ENCODE measurements around the gene SH3TC1.

Gene SH3TC1

DNA sequence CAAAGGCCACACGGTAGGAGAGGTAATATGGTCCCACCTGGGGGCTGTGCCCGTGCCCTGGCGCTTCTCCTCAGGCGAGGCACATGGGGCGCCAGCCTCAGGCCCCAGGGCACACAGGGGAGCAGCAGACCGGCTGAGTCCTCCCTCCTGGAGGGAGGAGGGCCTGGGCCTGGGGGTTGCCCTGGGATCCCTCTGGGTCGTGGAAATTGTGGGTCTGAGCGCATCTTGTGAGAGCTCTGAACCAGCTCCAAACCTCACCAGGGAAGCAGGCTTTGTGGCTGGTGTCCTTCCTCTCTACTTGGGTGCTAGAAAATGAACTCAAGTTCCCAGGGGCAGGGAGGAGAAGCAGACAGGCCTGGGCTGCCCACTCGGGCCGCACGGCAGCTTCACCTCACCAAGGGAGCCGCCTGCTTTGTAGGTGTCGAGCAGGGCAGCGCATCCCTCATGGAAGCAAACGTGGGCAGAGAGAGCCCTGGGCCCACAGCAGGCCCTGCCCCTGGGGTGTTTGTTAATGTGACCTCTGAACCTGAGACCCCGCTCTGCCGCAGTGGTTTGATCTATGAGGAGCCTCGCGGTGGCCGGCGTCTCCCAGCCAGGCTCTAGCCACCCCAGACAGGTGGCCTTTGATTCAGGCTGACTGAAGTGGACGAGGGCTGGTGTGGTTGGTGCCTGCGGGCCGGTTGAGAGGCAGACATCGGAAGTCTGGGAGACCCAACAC is 81.2 kb downstream of the SH3TC1 start:
- no peak for DNase-seq

DNA sequence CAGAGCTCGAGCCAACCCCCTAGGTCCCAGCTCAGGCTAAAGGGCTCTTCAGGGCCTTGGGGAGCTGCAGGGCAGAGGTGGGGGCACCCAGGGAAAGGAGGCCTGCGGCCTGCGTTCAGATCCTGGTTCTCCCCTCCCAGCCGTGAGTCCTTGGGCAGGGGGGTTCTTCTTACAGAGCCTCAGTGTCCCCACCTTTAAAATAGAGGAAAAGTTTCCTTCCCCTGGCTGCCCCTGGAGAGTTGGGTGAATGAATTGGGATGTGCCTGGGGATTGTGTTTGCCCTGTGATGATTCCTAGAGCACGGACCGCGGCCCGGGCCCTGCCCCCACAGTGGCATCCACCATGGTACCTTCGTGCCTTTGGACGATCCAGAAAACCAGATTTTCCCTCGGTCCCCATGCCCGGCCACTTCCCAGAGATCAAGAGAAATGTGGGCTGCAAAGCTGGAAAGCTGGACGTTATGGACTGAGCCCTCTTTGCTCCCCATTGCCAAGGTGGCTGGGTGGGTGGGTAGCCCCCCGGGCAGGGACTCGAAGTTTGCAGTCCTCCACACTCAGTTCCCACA is 81.9 kb downstream of the SH3TC1 start:
- no peak for DNase-seq

DNA sequence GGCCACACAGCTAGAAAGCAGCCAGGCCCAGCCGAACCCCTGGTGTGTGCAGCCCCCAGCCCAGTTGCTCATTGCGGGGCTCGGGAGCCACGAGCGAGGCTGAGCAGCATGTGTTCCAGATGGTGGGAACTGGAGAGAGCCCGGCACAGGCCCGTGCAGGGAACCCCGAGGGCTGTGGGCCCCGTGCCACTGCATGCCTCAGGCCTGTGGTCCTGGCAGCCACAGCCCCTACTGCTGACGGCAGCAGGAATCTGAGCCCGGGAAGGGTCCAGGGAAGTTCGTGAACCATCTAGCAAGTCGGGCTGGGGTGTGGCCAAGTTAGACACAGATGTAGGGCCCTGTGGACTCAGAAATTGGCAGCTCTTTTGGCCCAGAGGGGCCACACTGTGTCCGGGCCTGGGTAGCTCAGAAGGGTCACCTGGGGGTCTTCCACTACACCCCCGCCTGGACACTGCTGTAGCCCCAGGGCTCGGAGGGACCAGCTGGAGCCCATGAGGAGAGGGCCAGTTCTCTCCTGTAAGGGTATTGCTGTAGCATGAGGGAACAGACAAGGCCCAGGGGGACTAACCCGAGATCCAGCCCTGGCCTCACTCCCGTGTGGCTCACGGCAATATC is 82.5 kb downstream of the SH3TC1 start:
- no peak for DNase-seq

DNA sequence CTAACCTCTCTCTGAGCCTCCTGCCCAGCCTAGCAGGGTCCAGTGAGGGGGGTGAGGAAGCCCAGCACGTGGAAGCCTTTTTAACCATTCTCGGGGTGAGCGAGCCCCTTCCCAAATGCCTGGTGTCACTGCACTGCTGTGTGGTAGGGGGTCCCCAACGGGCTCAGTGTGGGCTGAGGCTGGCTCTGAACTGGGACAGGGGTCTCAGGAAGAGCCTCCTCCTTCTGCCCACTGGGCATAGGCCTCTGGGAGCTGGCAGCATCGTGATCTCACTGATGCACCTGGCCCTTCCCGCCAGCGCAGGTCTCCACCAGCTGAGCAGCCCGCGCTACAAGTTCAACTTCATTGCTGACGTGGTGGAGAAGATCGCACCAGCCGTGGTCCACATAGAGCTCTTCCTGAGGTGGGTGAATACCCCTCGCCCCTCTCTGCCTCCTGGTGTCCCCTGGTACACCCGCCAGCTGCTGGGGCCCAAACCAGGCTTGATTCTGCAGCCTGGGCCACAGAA is 83.1 kb downstream of the SH3TC1 start:
- no peak for DNase-seq

DNA sequence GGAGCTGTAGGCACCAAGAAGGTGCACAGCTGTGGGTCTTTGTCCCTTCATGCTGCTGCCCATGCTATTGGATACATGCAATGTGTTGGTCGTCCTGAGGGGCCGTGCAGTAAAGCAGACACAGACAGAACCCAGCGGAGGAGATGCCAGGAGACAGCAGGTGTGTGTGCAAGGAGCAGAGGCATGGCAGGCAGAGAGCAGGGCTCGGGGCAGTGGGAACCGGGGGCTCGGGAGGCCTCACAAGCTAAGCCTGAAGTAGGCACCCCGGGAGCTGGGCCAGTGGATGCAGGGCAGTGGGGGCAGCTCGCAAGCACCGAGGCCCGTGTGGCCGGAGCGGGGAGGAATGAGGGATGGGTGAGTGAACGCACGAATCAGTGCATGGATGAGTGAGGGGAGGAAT is 83.7 kb downstream of the SH3TC1 start:
- no peak for DNase-seq

DNA sequence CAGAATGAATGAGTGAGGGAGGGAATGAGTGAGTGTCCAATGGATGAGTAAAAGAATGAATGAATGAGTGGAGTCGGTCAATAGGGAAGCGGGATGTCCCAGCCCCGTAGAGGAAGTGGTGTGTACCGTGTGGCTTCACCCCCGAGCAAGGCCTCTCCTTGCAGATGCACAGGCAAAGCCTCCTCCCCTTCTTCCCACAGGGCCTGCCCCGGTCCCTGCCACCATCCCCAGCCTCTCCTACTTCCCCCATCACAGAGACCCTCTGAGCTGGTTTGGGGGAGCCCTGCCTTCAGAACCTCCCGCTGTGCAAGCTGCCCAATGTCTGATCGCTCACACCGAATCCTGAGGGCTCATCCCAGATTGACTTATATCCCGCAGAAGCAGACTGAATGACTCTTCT is 84.1 kb downstream of the SH3TC1 start:
- no peak for DNase-seq

DNA sequence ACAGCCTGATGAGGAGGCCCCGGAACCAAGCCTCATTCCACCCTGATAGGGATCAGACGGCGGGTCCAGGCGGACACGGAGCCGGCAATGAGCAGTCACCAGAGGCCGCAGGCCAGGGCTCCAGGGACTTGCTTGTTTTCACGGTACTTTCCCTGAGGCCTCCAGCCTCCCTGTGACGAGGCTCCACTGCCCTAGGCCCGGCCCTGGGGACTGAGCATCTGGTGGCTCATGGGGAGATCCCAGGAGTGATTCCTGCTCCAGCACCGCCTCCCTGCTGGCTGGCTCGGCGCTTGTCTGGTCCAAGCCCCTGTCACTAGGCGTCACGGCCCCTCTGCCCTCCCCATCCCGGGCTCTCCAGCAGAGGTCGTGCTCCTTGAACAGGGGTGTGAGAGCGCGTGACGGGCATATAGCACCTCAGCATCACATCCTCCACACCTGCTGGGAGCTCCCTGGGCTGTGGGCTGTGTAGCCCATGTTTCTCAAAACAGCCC is 84.6 kb downstream of the SH3TC1 start:
- DNase-seq: no peak

DNA sequence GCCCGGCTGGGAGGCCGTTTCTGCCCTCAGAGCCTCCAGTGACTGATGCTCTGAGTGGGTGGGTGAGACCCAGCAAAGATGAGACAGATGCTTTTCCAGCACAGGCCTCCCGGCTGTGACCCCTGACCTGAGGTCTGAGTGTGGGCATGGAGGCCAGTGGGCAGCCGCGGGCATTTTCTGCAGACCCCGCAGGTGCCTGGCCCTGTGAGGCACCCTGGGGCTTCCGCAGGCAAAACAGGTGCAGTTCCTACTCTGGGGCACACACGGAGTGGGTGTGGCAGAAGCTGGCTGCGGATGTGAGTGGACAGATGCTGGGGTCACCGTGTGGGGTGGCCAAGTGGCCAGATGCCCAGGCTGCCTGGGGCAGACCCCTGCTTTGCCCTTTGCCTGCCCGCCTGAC is 85.3 kb downstream of the SH3TC1 start:
- no peak for DNase-seq

DNA sequence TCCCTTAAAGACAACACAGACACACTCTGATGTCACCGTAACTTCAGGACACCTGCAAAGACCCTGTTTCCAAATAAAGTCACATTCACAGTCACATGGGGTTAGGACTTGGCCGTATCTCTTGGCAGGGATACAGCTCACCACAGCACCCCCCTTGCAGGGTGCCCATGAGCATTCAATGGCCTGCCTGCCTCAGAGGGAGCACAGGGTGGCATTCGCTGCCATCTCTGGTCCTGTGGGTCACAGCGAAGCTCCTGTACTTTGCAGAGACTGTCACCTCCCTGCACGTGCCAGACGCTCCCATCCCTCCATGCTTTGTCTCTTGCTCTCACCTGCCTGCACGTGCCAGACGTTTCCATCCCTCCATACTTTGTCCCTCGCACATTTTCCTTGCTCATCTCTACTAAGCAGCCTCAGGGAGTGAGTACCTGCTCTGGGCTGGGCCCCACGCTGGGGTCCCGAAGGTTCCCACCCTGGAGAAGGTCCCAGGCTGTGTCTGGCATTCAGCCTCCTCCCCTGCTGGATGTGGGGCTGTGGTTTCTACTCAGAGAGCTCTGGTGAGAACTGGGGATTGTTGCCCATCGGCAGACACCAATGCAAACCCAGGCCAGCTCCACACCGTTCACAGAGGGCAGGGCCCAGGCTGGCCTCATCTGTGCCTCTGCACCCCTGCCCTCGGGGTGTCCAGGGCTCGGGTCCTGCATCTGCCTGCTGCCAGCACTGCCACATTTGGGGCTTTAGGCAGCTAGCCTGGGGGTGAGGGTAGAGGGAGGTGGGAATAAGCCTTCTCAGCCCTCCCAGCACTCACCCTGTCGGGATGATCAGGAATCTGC is 86.3 kb downstream of the SH3TC1 start:
- no peak for DNase-seq

DNA sequence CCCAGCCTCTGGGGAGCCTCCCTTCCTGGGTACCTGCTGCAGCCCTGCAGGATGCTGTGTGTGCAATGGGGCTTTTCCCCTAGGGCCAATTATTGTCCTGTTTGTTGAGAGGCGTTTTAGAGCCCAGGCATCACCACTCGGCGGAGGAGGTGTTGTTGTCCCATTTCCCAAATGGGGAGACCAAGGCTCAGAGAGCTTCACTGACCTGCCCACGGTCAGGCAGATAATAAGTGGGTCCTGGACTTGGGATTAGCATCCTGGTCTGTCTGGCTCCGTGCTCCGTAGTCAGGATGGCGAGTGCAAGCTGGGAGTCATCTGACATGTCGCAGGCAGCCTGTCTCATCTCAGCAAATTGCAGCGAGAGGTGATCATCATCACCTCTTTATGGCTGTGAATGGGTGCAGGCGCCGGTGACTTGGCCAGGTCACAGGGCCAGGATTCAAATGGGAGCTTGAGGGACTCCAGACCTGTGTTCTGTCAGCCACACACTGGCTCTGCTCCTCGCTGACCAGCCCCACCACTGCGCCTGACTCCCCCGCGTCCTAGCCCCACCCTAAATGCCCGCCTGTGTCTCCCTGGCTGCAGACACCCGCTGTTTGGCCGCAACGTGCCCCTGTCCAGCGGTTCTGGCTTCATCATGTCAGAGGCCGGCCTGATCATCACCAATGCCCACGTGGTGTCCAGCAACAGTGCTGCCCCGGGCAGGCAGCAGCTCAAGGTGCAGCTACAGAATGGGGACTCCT is 87.1 kb downstream of the SH3TC1 start:
- no peak for DNase-seq

DNA sequence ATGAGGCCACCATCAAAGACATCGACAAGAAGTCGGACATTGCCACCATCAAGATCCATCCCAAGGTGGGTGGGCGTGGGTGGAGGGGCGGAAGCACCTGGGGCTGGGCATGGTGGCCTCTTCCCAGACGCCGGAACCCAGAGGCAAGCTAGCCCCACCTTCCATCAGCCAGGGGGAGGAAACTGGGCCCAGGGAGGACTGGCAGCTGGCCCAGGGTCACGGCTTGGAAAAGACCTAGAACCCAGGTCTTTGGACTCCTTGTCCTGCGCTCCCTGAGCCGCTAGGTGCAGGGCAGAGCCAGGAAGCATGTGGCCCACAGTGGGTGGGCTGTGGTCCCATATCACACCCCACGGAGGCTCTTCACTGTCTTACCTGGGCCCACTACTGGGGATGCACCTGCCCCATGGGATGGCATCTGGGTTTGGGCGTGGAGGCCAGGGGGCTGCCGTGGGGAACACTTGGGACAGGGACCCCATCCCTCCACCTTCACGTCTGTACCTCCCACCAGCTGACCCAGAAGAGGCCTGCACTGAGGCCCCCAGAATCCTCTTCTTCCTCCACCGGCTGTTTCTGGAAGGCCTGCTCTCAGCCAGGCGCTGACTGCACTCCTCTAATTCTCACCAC is 87.7 kb downstream of the SH3TC1 start:
- no peak for DNase-seq

DNA sequence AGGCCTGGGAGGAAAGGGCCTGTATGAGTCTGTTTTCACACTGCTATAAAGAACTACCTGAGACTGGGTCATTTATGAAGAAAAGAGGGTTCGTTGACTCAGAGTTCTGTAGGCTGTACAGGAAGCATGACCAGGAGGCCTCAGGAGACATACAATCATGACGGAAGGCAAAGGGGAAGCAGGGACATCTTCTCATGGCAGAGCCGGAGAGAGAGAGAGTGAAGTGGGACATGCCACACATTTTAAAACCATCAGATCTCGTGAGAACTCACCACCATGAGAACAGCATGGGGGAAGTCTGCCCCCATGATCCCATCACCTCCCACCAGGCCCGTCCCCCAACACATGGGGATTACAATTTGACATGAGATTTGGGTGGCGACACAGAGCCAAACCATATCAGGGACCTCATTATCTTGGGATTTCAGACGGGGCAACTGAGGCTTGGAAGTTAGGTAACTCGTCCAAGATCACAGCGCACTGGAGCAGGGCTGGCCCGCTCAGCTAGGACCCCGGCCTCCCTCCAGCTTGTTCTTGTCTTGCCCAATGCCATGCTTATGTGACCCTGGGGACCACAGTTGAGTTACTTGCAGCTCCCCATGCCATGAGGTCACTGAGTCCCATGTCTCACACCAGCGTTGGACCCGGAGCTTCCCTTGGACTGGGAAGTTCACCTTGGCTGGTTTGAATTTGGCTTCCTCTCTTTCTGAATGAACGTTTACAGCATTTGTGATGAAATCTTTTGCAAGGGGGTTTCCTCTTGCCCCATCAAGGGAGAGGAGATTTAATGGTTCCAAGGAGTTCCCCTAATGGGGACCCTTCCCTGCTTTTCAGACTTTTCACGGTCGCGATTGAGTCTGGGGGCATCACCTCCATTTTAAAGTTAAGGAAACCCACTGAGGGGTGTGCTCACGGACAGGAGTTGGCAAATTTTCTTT is 88.5 kb downstream of the SH3TC1 start:
- DNase-seq: no peak

DNA sequence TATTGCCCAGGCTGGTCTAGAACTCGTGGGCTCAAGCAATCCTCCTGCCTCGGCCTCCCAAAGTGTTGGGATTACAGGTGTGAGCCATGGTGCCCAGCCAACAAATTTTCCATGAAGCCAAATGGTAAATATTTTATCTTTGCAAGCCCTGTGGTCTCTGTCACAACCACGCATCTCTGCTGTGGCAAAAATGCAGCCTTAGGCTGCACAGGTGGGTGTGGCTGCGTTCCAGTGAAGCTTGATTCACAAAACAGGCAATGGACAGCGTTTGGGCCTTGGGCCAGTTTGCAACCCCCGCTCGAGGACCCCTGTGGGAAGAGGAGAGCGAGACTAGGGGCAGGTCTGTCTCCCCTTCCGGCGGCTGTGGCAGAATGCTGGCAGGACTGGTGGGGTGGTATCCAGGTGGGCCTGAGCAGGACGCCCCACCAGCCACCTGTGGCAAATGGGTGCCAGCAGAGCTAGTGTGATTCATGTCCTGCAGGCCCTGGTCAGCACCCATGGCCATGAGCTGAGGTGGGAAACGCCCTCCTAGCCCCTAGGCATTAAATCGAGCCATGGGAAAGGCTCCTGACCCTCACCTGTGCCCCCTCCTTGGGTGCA is 90.2 kb downstream of the SH3TC1 start:
- no peak for DNase-seq

DNA sequence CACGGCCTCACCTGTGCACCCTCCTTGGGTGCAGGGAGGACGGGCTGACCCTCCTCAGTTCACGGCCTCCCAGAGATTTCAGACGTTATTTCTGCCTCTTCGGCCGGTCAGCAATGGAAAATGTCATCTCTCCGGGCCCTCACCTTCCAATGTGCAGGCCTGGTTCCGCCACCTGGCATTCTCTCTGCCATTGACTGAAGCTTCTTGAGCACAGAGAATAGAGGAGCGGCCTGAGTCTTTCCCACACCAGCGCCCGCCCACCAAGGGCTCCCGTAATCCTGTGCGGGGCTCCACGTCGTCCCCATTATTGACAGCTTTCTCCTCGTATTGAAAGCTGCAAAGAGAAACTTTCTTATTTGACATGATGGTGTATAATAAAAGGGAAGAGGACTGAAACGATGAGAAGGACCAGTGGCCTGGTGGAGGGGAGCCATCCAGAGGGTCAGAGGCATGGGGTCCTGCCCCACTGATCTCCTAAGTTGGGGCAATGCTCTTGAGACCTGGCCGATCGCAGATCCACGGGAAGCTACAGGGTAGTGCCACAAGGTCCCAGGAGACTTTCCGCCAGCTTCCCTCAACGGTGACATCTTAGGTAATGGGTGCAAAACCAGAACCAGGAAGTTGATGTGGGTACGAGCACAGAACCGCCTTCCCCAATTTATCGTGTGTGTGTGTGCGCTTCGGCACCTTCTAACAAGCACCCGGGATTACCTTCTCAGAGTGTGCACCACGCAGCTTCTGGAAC is 91.0 kb downstream of the SH3TC1 start:
- no peak for DNase-seq

DNA sequence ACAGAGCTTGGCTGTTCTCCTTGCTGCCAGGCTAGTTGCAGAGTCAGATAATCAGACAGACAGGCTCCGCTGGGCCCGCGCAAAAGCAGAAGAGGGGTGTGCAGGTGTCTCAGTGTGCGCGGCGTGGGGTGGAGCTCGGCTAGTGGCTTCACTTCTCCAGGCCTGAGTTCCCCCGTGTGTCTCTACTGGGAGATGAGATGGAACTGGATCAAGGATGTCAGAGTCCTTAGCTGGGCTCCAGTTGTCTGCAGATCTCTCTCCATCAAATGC is 91.5 kb downstream of the SH3TC1 start:
- no peak for DNase-seq
